HG03060 (cell line): ENCODE data around the gene SCEL.
"Not testable (repeated sequence)": the region's sequence is repeated elsewhere in the genome, so short reads cannot be mapped to it uniquely, and the experiment has no call there.

Experiments
- ATAC-seq: cut with Tn5 transposase; IDR thresholded peaks from one replicate; pipeline ENCODE4 v1.9.1; 2021; ENCODE audit warnings: low read depth, moderate number of reproducible peaks; ENCODE audit not compliant: unreplicated experiment

SCEL gene, protein sequence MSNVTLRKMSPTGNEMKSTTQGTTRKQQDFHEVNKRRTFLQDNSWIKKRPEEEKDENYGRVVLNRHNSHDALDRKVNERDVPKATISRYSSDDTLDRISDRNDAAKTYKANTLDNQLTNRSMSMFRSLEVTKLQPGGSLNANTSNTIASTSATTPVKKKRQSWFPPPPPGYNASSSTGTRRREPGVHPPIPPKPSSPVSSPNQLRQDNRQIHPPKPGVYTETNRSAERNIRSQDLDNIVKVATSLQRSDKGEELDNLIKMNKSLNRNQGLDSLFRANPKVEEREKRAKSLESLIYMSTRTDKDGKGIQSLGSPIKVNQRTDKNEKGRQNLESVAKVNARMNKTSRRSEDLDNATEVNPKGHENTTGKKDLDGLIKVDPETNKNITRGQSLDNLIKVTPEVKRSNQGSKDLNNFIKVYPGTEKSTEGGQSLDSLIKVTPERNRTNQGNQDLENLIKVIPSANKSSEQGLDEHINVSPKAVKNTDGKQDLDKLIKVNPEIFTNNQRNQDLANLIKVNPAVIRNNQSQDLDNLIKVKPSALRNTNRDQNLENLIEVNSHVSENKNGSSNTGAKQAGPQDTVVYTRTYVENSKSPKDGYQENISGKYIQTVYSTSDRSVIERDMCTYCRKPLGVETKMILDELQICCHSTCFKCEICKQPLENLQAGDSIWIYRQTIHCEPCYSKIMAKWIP

DNA sequence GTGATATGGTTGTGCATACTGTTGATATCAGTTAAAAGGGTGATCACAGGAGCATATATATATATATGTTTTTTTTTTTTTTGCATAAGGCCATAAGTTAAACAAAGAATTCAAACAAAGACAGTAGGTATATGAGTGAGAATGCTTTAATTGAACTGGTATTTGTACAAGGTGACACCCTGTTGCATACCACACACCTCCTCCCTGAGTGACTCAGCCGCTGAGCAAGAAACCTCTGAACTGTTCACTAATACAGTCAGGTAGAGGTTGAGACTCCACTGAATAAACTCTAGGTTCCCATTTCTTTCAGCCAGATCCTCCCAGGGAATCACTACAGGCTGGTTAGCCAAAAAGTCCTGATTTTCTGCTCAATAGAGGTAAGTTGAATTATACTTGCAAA, at the start of gene SCEL:
TSS of gene SCEL (plus strand) at position 259 of the 400 bp plus-strand sequence. CDS start 20,170 bp downstream, outside the sequence.
- no peak for ATAC-seq

DNA sequence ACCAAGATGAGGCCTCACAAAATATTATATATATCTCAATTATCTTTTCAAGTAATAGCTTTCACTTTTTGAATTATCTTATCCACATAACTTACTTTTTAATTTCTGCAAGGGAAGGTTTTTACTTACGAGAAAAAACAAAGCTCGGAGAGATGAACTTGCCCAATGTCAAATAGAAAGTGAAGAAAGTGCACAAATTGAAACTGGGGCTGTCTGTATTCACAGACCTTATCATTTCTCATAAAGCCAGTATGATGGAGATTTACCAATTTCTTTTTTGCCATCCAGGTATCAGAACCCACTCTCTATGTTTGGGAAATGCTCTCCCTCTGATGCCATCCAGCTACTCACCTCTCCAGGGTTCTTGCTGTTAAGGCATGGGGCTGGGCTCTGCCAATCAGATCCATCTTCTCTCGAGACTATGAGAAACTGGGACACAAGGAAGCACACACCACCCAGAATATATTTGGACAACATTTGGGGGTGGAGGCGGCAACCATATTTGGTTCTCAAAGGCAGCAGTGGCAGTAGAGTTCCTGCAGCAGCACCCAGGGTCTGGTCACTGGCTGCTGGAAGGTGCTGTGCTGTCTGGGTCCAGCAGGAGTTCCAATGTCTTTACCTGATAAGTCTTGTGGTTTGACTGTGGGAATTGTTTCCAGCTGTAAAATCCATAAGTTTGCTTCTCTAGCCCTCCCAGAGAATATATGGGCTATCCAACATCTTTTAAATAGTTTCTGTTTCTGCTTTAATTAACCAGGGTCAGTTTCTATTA, 45.8 kb upstream of the SCEL start:
- ATAC-seq = no peak

DNA sequence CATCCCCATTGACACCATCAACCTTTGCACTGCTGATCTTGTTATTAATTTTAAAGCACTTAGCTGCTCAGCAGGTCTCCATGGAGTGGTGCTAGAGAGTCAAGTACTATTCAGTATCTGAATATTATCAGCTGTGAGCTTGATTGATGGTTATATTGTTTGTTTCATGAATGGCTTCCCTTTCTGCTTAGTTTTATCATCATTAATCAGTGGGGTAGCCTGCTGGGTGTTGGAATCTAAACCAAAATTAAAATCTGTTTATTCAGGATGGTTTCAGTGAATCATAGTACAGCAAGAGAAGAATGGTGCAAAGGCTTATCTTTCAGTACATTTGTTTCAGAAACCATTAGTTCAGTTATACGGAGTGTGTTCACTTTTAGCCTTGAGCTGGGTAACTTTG, 42.5 kb upstream of the SCEL start:
- peak; percentile 46 for ATAC-seq

DNA sequence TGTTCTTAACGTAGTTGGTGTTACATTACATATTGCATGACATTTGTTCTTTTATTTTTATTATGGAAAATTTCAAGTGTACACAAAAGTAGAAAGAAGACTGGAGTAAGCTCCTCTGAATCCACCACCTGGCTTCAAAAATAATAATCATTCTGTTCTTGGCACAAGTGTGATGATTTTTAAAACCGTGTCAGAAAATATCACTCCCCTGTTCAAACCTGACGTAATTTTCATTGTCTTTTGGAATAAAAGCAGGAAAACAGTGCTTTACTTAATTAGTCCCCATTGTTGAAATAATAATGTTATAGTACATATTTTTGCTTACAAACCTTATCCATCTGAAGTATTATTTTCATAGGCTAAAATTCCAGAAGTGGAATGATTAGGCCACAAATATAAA, 41.3 kb upstream of the SCEL start:
- ATAC-seq = no peak

DNA sequence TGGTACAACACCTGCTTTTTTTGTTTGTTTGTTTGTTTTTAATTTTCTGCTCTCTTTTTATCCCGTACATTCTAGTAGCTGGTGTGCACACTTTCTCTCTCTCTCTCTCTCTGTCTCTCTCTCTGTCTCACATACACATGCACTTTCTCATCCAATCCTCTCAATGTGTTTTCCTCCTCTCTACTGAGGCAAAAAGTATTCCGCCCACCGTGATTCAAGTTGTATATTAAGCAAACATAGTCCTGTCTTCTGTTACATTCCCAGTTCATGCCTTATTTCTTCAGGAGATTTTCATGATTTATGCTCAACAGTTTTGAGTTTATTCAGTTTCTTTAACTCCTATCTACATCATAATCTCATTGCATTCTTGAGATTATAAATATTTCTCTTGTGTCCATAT, 38.2 kb upstream of the SCEL start:
- no peak for ATAC-seq

DNA sequence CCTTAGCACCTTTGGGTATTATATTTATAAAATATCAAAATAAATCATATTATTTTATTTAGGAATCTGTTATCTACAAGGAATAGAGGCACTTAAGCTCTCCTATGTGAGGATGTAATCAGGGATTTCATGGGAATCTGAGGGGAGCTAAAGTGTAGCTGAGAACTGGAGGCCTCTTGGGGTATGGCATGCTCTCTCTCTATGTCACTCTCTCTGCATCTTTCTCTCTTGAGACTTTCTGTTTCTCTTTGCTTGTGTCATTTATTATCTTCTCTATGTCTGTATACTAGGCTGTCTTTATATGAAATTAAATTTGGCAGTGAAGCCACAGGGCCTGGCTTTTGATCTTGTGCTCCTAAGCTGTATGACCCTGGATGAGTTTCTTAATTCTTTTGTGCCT, 37.7 kb upstream of the SCEL start:
- ATAC-seq = no peak

DNA sequence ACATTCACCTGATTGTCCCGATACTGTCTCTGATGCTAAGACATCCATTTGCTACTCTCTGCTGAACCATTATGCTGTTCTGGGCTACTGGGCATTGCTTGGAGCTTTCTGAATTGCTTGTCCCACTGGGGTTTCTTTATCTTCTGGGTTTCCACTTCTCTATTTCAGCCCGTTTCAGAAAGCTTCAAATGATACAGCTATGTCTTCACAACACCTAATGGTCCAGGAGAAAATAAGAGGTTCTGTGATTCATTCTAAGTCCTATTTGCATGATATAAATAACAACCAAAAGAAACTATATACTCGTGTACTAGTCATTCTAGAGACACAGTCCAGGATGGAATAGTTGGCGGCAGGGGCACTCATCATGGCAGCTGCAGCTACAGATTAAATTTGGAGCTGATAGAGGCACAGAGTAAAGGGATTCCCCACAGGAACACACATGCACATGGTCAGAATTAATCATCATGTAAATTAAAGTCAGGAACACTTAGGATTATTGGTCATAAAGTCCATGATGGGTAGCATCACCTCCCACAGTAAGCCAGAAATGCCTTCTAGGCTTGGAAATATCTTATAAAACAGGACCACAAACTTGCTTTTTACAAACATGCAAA, 33.3 kb upstream of the SCEL start:
- ATAC-seq = peak; percentile 95

DNA sequence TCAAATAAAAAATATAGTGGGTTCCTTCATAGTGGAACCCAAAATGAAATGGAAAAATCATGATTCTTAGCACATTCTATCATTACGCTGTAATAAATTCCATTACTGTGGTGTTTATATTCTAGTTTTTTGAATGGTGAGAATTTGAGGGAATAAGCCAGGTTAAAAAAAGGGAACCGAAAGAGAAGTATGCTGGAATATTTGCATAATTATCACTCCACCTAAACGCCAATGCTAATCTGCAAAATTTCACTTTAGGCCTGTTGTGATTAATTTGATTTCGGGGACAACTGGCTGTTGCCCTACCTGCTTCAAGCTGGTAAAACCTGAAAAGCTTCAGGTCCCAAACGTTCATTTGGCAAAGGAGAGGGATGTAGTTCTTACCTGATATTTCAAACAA, 32.1 kb upstream of the SCEL start:
- no peak for ATAC-seq

DNA sequence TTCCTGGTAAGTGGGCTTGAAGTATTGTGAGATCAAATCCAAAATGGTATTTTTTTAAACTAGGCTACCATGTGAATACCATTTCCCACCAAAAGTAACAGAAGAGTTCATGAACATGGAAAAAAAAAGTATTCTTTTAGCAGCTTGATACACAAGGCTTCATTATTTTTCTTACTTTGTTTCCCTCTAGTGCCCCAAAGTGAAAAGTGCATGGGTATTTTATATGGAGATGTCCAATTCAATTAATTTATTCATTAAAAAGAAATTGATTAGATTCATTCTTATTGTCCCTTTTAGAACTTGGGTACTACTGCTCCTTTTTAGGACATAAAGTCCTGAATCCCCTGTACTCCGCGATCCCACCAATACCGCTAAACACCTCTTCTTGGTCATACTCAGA, 28.6 kb upstream of the SCEL start:
- ATAC-seq = no peak

DNA sequence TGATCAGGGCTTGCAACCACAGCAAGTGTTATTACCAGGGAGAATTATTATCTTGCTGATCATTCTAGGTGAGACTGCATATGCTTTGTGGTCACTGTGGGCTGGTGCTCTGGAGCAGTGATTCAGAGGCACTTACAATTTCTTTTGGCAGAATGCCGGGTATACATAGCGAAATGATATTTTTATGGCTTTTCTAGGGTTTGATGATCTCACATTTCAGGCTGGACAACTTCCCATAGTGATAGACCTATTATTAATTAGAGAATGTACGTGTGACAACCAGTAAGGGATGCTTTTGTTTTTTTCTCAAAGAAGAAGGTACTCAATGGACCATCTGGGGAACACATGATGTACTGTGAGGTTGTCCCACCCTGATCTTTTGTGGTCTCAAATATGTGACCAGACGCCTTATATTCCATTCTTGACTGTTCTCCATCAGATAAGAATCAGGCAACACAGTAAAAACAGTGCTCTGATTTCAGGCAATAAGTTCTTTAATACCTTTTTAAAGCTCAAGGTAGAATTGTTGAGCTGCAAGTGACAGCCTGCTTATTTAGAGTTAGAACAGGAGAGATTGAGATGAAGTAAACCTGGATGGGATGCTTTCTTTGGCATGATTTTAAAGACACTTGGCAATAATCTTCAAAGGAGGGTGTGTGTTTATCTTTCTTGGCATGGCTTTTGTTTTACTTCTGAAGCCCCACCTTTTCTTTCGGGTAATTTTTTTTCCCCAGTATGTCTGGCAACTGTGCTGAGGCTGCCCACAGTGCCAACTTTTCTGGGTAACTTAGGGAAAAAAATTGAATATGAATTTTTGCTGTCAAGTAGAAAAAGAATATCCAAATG, 27.4 kb upstream of the SCEL start:
- ATAC-seq = no peak

DNA sequence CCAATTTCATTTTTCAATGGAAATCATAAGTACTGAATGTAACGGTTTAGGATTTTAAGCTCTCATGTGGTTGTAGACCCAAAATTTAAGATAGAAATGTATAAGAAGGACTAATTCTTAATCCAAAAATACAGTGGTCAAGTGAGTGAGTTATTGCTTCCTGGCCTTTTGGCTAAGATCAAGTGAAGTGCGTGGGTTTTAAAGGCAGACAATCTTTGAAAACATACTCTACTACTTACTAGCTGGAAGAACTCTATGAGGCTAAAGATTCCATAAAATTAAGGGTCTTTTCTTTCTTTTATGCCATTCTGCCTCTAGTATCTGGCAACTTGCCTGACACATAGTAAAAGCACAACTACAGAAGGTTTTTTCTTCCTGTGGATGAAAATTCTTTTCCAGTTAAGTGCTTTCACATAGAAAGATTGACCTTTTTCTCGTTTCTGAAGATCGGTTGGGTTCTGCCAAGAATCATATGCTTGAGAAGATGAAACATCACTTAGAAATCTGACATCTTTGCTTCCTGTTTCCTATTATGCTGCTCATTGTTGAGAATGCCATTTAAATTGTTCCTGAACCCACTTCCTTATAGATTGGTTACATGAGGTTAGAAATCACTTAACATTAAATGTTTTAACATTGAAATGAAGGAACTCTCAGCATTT, 26.4 kb upstream of the SCEL start:
- ATAC-seq = no peak

DNA sequence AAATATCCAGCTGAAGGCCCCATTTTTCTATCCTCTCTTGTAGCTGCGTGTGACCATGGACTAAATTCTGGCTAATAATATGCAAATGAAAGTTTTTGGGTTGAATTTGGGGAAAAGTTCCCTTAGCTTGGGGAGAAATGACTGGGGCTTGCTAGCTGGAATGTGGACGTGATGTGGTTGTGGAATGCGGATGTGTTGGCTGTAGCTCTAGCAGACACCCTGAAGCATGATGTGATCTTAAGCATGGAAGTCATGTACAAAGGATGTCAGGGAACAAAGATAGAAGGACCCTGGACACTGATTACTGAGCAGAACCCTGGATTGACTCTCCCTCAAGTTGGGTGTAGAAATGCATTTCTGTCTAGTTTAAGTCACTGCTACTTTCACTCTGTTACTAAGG, 25.4 kb upstream of the SCEL start:
- ATAC-seq = no peak

DNA sequence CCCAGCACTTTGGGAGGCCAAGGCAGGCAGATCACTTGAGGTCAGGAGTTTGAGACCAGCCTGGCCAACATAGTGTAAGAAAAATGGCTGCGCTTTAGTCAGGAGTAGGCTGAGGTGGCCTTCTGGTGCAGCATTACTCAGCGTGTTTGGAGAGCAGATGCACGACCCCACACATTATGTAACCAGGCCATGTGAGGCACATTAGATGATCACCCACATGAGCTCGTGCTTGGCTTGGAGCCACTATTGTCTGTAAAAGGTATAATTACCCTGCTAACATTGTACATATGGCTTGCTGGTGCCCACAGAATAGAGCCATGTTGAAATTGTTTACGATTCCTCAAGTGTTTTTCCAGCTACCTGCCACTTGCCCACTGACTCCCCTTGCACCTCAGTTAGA, 24.0 kb upstream of the SCEL start:
- ATAC-seq = no peak

DNA sequence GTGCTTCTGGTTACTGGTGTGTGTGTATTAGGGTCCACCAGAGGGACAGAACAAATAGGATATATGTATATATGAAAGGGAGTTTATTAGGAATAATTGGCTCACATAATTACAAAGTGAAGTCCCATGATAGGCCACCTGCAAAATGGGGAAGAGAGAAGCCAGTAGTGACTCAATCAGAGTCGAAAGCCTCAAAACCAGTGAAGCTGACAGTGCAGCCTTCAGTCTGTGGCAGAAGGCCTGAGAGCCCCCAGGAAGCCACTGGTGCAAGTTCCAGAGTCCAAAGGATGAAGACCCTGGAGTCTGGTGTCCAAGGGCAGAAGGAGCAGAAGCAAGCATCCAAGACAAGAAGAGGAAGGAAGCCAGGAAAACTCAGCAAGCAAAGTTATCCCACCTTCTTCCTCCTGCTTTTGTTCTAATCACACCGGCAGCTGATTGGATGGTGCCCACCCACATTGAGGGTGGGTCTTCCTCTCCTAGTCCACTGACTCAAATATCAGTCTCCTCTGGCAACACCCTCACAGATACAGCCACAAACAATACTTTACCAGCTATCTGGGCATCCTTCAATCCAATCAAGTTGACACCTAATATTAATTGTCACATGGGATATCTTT, 21.7 kb upstream of the SCEL start:
- ATAC-seq = peak; percentile 58

DNA sequence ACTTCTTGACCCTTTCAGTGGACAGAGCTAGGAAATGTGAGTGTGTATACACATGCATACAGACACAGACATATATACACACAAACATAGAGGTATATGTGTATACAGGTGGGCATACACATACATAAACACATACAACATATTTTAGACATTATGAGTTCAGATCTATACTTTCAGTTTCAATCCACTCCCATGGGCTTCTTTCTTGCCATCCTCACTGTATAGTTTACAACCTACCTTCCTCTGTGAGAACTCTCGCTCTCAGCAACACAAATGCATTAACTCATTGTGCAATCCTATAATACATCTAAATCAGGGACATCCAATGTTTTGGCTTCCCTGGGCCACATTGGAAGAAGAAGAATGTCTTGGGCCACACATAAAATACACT, 21.2 kb upstream of the SCEL start:
- peak; percentile 84 for ATAC-seq

DNA sequence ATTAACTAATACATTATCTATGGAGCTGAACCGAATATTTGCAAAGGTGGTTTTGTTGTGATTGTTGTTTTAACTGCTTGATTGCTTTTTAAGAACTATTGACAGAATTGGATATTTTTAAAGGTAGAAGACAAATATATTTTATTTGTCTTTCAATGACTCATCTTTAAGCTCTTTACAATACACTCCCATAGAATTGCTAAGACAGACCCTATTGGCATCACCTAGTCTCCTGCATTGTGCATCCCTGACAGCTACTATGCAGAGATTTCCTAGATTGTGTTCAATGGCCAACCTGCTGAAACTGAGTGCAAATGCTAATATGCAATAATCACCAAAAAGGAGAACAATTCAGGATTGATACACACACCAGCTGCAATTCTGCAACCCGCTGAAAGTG, 19.7 kb upstream of the SCEL start:
- ATAC-seq = no peak

DNA sequence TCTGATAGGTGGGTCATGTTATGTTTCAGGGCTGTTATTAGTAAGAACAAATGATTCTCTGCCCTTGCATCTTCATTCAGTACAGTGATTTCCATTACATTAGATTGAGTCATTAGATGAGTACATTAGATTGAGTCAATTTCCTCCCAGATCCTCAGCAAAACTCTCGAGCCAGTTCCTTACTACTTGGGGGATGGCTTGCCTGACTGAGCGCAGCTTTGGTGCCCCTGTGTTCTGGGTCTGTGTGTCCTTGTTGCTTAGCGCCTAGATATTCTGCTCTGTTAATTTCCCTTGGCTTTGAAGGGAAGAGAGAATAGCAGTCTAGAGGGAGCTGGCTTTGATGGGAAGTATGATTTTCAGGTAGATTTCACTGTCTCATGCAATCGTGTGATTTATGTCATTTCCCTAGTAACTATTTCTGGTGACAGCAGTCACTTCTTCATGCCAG, 19.1 kb upstream of the SCEL start:
- no peak for ATAC-seq

DNA sequence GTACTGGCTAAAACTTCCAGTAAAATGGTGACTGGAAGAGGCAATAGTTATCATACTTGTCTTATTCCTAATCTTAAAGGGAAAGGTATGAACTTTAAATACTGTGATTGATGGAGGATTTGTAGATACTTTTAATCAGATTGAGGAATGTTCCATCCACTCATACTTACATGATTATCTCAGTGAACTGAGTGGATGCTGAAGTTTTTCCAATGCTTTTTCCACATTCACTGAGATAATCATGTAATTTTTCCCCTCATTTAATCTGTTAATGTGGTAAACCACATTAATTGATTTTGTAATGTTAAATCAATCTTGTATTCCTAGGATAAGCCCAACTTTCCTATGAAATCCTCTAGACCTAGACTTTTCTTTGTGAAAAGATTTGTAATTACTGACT, 17.2 kb upstream of the SCEL start:
- ATAC-seq = no peak

DNA sequence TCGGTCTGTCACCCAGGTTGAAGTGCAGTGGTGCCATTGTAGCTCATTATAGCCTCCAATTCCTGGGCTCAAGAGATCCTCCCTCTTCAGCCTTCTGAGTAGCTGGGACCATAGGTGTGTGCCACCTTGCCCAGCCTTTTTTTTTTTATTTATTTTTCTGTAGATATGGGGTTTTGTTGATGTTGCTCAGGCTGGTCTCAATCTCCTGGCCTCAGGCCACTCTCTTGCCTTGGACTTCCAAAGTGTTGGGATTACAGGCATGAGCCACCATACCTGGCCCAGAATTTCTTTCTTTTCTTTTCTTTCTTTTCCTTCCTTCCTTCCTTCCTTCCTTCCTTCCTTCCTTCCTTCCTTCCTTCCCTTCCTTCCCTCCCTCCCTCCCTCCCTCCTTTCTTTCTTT, 16.1 kb upstream of the SCEL start:
- ATAC-seq = not testable (repeated sequence)
